ENCODE results near the gene NKRF. TPM values are rescaled to one million over a fixed set of nuclear protein-coding genes. Genes with fewer than 3 reads are reported as not detected.

NKRF gene
- total RNA-seq, 3 donors from 2014 or later (not counting 1 experiment from before 2014, with no cell fraction given), result 6.7 to 9.2 (median 6.9) TPM

DNA sequence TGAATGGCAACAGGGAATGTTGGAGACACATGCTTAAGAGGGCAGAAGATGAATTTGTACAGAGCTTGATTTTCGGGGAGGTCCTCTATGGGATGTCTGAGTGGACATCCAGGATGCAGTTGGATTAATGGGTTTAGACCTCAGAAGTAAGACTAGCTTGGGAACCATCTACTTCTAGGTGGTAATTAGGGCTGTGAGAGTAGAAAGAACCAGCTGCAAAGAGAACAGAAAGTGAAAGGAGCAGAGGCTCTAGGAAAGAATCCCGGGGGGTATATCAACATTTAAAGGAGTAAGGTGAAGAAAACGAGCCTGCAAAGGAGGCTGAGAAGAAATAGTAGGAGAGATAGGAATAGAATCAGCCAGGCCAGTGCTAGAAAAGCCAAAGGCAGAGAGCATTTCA, 29.0 kb upstream of the NKRF start:
- intact Hi-C loops (cut with micrococcal nuclease), result no loop called here
- Mint-ChIP-seq H3K27me3 (ENCODE audit: low read depth in 2 of 2) (no peaks in the 10 kb centered on the region), H3K4me1 (peaks cover 8 to 19% of the 10 kb centered on the region in 2 donors), H3K4me3 (no peak overlapping the region), H3K27ac (peak overlapping the region; percentile 32 to 83), H3K9me3 (no peaks in the 10 kb centered on the region), H3K36me3 (no peaks in the 10 kb centered on the region)
- peaks cover 56% of the 10 kb centered on the region for H3K36me3 ChIP-seq (ENCODE audit: control insufficient read depth, insufficient read depth, low read length)
- ATAC-seq (no peak), DNase-seq (no peak)
- H3K4me1 ChIP-seq (ENCODE audit: control insufficient read depth, insufficient read depth, low read length), result peaks cover 14% of the 10 kb centered on the region
- WGBS (ENCODE audit: insufficient coverage), result 65% methylated on average over 3 of the region's 3 CpGs
- H3K27ac ChIP-seq (ENCODE audit: low read length), result no peak overlapping the region
- H3K9me3 ChIP-seq (ENCODE audit: control insufficient read depth, insufficient read depth, low read length), result no peaks in the 10 kb centered on the region
- H3K4me3 ChIP-seq (ENCODE audit: low read length), result no peak overlapping the region
- H3K27me3 ChIP-seq (ENCODE audit: control insufficient read depth, insufficient read depth, low read length), result no peaks in the 10 kb centered on the region
- no peak for TF ChIP-seq CTCF (IDR thresholded peaks at IDR 0.05)

DNA sequence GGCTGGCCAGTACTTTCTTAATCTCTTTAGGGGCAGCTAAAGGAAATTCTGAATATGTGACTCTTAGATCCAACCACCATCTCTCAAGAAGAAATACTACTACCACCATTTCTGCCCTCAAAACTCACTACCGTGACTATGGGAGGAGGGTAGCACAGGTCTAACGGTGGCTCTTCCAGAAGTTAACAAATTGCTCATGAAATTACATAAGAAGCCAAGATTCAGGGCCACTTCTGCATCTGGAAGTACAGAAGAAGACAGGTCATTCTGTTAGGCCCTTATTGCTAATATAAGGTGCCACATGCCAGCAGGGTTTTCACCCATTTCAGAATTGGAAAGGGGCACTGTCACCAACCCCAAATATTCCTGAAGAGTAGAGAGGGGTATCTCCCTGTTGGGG, 19.6 kb upstream of the NKRF start:
- H3K4me3 Mint-ChIP-seq, result no peak overlapping the region
- H3K36me3 ChIP-seq (ENCODE audit: control insufficient read depth, insufficient read depth, low read length), result peaks cover 38% of the 10 kb centered on the region
- intact Hi-C loops (cut with micrococcal nuclease), result no loop called here
- no peak overlapping the region for H3K27ac ChIP-seq (ENCODE audit: low read length)
- WGBS (ENCODE audit: insufficient coverage), result 71% methylated on average over 2 of the region's 2 CpGs
- H3K27me3 ChIP-seq (ENCODE audit: control insufficient read depth, insufficient read depth, low read length), result no peaks in the 10 kb centered on the region
- no peak overlapping the region for H3K4me3 ChIP-seq (ENCODE audit: low read length)
- no peak for TF ChIP-seq CTCF (IDR thresholded peaks at IDR 0.05)
- no peak overlapping the region for H3K27ac Mint-ChIP-seq
- no peak for DNase-seq
- no peaks in the 10 kb centered on the region for H3K27me3 Mint-ChIP-seq (ENCODE audit: low read depth in 2 of 2)
- no peak for ATAC-seq
- no peaks in the 10 kb centered on the region for H3K9me3 Mint-ChIP-seq
- H3K4me1 ChIP-seq (ENCODE audit: control insufficient read depth, insufficient read depth, low read length), result no peaks in the 10 kb centered on the region
- peaks cover 6% of the 10 kb centered on the region for H3K36me3 Mint-ChIP-seq
- H3K4me1 Mint-ChIP-seq, result peaks cover 0 to 7% of the 10 kb centered on the region in 2 donors
- no peaks in the 10 kb centered on the region for H3K9me3 ChIP-seq (ENCODE audit: control insufficient read depth, insufficient read depth, low read length)

DNA sequence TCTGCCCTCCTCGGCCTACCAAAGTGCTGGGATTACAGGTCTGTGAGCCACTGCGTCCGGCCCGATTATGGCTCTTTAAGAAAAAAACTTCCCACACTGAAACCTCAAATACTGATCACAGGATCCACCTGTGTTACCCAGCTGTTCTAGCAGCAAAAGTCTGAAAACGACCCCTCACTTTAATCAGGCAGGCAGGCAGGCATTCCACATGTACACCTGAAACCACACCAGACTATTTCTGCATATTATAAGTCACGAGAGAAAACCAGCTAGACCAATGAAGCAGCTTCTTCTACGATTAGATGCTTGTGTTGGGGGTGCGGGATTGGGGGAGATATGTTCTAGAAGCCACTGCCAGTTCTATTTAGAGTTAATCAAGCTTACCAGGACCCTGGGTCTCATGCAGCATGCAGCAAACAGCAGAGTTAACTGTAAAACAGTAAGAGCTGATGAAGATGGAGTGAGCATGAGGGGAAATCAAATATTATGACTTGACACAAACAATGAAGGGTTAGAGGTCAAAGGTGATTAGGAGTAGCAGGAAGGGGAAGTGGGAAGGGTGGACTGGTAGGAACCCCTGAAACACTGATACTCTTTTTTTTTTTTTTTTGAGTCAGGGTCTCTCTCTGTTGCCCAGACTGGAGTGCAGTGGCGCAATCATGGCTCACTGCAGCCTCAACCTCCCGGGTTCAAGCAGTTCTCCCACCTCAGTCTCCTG, 18.9 kb upstream of the NKRF start:
- Mint-ChIP-seq H3K9me3 (no peaks in the 10 kb centered on the region), H3K27me3 (ENCODE audit: low read depth in 2 of 2) (no peaks in the 10 kb centered on the region), H3K4me3 (no peak overlapping the region), H3K27ac (peak overlapping the region; percentile 22 to 26), H3K4me1 (peaks cover 0 to 7% of the 10 kb centered on the region in 2 donors), H3K36me3 (peaks cover 6% of the 10 kb centered on the region)
- 77% methylated on average over 8 of the region's 10 CpGs for WGBS (ENCODE audit: insufficient coverage)
- Histone ChIP-seq H3K27me3 (ENCODE audit: control insufficient read depth, insufficient read depth, low read length) (no peaks in the 10 kb centered on the region), H3K4me1 (ENCODE audit: control insufficient read depth, insufficient read depth, low read length) (no peaks in the 10 kb centered on the region), H3K9me3 (ENCODE audit: control insufficient read depth, insufficient read depth, low read length) (no peaks in the 10 kb centered on the region), H3K36me3 (ENCODE audit: control insufficient read depth, insufficient read depth, low read length) (peaks cover 35% of the 10 kb centered on the region), H3K4me3 (ENCODE audit: low read length) (no peak overlapping the region), H3K27ac (ENCODE audit: low read length) (no peak overlapping the region)
- intact Hi-C loops (cut with micrococcal nuclease), result no loop called here
- DNase-seq (no peak), ATAC-seq (no peak)
- TF ChIP-seq CTCF (IDR thresholded peaks at IDR 0.05), result no peak

DNA sequence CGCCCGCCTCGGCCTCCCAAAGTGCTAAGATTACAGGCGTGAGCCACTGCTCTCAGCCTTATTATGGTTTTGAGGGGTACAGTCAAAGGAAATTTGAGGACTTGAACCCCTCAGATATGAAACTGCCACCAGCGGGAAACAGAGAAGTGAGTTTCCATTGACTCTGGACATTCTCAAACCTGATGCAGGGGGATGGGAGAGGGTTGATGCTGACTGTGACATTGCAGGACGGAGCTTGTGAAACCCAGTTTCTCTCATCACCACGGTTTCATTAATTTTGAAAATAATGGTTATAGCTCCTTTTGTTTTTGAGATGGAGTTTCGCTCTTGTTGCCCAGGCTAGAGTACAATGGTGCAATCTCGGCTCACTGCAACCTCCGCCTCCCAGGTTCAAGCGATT, 18.2 kb upstream of the NKRF start:
- Mint-ChIP-seq H3K4me1 (peaks cover 0 to 6% of the 10 kb centered on the region in 2 donors), H3K4me3 (no peak overlapping the region), H3K27me3 (ENCODE audit: low read depth in 2 of 2) (no peaks in the 10 kb centered on the region), H3K27ac (no peak overlapping the region), H3K9me3 (no peaks in the 10 kb centered on the region), H3K36me3 (peaks cover 6% of the 10 kb centered on the region)
- no peaks in the 10 kb centered on the region for H3K27me3 ChIP-seq (ENCODE audit: control insufficient read depth, insufficient read depth, low read length)
- no peak overlapping the region for H3K27ac ChIP-seq (ENCODE audit: low read length)
- H3K4me3 ChIP-seq (ENCODE audit: low read length), result no peak overlapping the region
- peaks cover under 1% of the 10 kb centered on the region for H3K4me1 ChIP-seq (ENCODE audit: control insufficient read depth, insufficient read depth, low read length)
- no peaks in the 10 kb centered on the region for H3K9me3 ChIP-seq (ENCODE audit: control insufficient read depth, insufficient read depth, low read length)
- intact Hi-C loops (cut with micrococcal nuclease), result no loop called here
- TF ChIP-seq CTCF (IDR thresholded peaks at IDR 0.05), result no peak
- DNase-seq (no peak), ATAC-seq (no peak)
- peaks cover 31% of the 10 kb centered on the region for H3K36me3 ChIP-seq (ENCODE audit: control insufficient read depth, insufficient read depth, low read length)
- 97% methylated on average over 7 of the region's 11 CpGs for WGBS (ENCODE audit: insufficient coverage)

Measured in natural killer cell (primary cell).